Fibroblast of lung (primary cell): Measurements from ENCODE around the gene TJP2. TPM values are rescaled to one million over a fixed set of nuclear protein-coding genes. Genes with fewer than 3 reads are reported as not detected.

Experiments used
- DNase-seq, 2 donors: peaks; one replicate each; pipeline versions ENCODE4 v3.0.0 to v3.0.0-alpha.2; 2010; ENCODE audit warnings: low read depth in 2 of 2
- H2AFZ ChIP-seq: 2 replicates; pipeline ENCODE4 v1.5.1; 2012; ENCODE audit warnings: low read length, control low read depth, inconsistent platforms
- H3K27ac ChIP-seq: 2 replicates; pipeline ENCODE4 v1.5.1; 2011; ENCODE audit warnings: low read length, control low read depth; ENCODE audit not compliant: insufficient read depth
- H3K27me3 ChIP-seq: 2 replicates; pipeline ENCODE4 v1.5.1; 2011; ENCODE audit warnings: mild to moderate bottlenecking, low read length; ENCODE audit not compliant: control insufficient read depth, insufficient read depth
- H3K36me3 ChIP-seq: 2 replicates; pipeline ENCODE4 v1.5.1; 2011; ENCODE audit warnings: low read length; ENCODE audit not compliant: control insufficient read depth, insufficient read depth
- H3K4me1 ChIP-seq: 2 replicates; pipeline ENCODE4 v1.5.1; 2011; ENCODE audit warnings: low read length; ENCODE audit not compliant: control insufficient read depth, insufficient read depth; ENCODE audit errors: extremely low read depth
- H3K4me2 ChIP-seq: 2 replicates; pipeline ENCODE4 v1.5.1; 2011; ENCODE audit warnings: low read length, control low read depth; ENCODE audit not compliant: insufficient read depth; ENCODE audit errors: extremely low read depth
- H3K4me3 ChIP-seq, 4 experiments: fragments of 200-600 bp in 1 of 4; sonication (generic) in 1 of 4; replicated peaks in 1 of 4; 2 replicates each; pipeline ENCODE4 v1.5.1; 2011 to 2016; ENCODE audit warnings: low read length in 4 of 4, low read depth in 3 of 4, mild to moderate bottlenecking in 3 of 4, control low read depth in 2 of 4, inconsistent platforms in 1 of 4, mixed read lengths in 1 of 4; ENCODE audit not compliant: insufficient read depth in 1 of 4; ENCODE audit errors: control extremely low read depth in 1 of 4
- H3K79me2 ChIP-seq: 2 replicates; pipeline ENCODE4 v1.5.1; 2012; ENCODE audit warnings: mild to moderate bottlenecking, low read length, inconsistent platforms; ENCODE audit not compliant: control insufficient read depth, insufficient read depth
- H3K9ac ChIP-seq: 2 replicates; pipeline ENCODE4 v1.5.1; 2011; ENCODE audit warnings: mild to moderate bottlenecking, low read length, control low read depth; ENCODE audit not compliant: insufficient read depth
- H3K9me3 ChIP-seq: 2 replicates; pipeline ENCODE4 v1.5.1; 2012; ENCODE audit warnings: low read depth, low read length; ENCODE audit not compliant: control insufficient read depth, insufficient read depth
- H4K20me1 ChIP-seq: 2 replicates; pipeline ENCODE4 v1.5.1; 2011; ENCODE audit warnings: low read length; ENCODE audit not compliant: control insufficient read depth, insufficient read depth; ENCODE audit errors: extremely low read depth
- EZH2 ChIP-seq: IDR thresholded peaks from 2 replicates; pipeline ENCODE4 v1.5.1; 2012; ENCODE audit warnings: low read length, control low read depth, mild to moderate bottlenecking; ENCODE audit errors: missing control alignments
- polyA plus RNA-seq, 2 donors: library from polyadenylated mRNA; depleted of rRNA in 1 of 2; stranded (reverse) in 1 of 2; unstranded in 1 of 2; fragments of >200 nt; gene quantifications; 2 replicates each; pipeline ENCODE4 v1.2.1, GENCODE V29; 2011 to 2012; ENCODE audit warnings: missing spikeins in 1 of 2
- total RNA-seq: library from RNA; depleted of rRNA; stranded (reverse); fragments of >200 nt; gene quantifications from 2 replicates; pipeline ENCODE4 v1.2.1, GENCODE V29; 2014
- TF ChIP-seq, protein P1 (sequence below), 2 donors: IDR thresholded peaks in 1 of 2; conservative IDR thresholded peaks in 1 of 2; 1 replicate in 1 of 2; 2 replicates in 1 of 2; pipeline ENCODE4 v1.5.1; 2011 to 2012; ENCODE audit warnings: low read length in 2 of 2, control low read depth in 1 of 2, inconsistent platforms in 1 of 2, low read depth in 1 of 2, mild to moderate bottlenecking in 1 of 2

Gene TJP2
- total and polyA plus RNA-seq, 2 donors (not counting 1 experiment from before 2014, with no cell fraction given) = 25.9 to 36.5 TPM

- Histone ChIP-seq H3K9me3 (no peaks in the 10 kb centered on the region), H3K27ac (no peak overlapping the region), H4K20me1 (no peaks in the 10 kb centered on the region), H3K27me3 (no peaks in the 10 kb centered on the region), H3K4me2 (no peak overlapping the region), H3K4me1 (no peaks in the 10 kb centered on the region), H3K9ac (no peak overlapping the region), H3K36me3 (no peaks in the 10 kb centered on the region), H2AFZ (no peak overlapping the region), H3K4me3 (no peak overlapping the region), H3K79me2 (no peaks in the 10 kb centered on the region)
- DNase-seq = no peak
- TF ChIP-seq, protein P1, sequence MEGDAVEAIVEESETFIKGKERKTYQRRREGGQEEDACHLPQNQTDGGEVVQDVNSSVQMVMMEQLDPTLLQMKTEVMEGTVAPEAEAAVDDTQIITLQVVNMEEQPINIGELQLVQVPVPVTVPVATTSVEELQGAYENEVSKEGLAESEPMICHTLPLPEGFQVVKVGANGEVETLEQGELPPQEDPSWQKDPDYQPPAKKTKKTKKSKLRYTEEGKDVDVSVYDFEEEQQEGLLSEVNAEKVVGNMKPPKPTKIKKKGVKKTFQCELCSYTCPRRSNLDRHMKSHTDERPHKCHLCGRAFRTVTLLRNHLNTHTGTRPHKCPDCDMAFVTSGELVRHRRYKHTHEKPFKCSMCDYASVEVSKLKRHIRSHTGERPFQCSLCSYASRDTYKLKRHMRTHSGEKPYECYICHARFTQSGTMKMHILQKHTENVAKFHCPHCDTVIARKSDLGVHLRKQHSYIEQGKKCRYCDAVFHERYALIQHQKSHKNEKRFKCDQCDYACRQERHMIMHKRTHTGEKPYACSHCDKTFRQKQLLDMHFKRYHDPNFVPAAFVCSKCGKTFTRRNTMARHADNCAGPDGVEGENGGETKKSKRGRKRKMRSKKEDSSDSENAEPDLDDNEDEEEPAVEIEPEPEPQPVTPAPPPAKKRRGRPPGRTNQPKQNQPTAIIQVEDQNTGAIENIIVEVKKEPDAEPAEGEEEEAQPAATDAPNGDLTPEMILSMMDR (conservative IDR thresholded peaks at IDR 0.05 in 1 of 2, IDR thresholded peaks at IDR 0.05 in 1 of 2; ENCODE audit: low read depth in 1 of 2, low read length in 2 of 2) = no peak
- TF ChIP-seq EZH2 = no peak
Observed at GRCh38 chr9:69261636-69262035, 87.6 kb downstream of the TJP2 start.

DNA sequence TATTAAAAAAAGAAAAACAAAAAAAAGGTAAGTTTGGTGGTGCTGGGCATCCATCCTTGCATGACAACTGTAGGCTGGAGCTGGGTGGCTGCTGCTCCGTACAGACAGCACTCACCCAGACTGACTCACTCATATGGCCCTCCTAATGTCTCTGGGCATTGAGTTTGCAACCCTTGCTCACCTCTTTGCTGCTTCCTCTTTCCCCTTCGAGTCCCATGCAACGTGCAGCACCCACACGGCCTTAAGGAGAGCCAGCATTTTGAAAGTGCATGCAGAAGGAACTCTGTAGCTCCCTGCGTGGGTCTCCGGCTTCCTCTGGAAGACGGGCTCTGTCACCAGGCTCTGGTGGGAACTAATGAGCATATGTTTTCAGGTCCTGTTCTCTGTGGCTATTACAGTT lies 90.4 kb downstream of the TJP2 start:
- Histone ChIP-seq H3K27me3 (no peaks in the 10 kb centered on the region), H3K27ac (no peak overlapping the region), H4K20me1 (no peaks in the 10 kb centered on the region), H3K4me3 (no peak overlapping the region), H3K36me3 (no peaks in the 10 kb centered on the region), H3K9me3 (no peaks in the 10 kb centered on the region), H2AFZ (no peak overlapping the region), H3K4me1 (no peaks in the 10 kb centered on the region), H3K4me2 (no peak overlapping the region), H3K9ac (no peak overlapping the region), H3K79me2 (no peaks in the 10 kb centered on the region)
- TF ChIP-seq EZH2 = no peak
- TF ChIP-seq, protein P1 (conservative IDR thresholded peaks at IDR 0.05 in 1 of 2, IDR thresholded peaks at IDR 0.05 in 1 of 2; ENCODE audit: low read depth in 1 of 2, low read length in 2 of 2) = no peak
- no peak for DNase-seq

DNA sequence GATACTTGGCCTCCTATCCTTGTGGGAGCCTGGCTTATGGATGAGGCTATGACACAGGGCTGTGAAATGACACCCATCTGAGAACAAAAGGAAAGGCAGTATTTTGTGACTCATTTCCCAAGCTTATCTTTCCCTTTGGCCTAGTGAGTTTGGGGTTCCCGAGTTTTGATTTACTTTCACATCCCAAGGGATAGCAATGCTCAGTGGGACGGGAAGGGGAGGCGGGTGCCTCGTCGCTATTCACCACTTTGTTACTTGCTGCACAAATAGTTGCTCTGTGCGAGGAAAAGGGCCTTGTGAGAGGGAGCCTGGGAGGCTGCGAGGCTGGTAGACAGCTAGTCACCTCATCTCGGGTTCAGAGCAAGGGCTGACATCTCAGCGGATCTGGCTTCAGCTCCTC lies 91.8 kb downstream of the TJP2 start:
- H3K79me2 ChIP-seq = no peaks in the 10 kb centered on the region
- no peak overlapping the region for H3K4me3 ChIP-seq
- TF ChIP-seq EZH2 = no peak
- TF ChIP-seq, protein P1 (conservative IDR thresholded peaks at IDR 0.05 in 1 of 2, IDR thresholded peaks at IDR 0.05 in 1 of 2; ENCODE audit: low read depth in 1 of 2, low read length in 2 of 2) = no peak
- no peak overlapping the region for H2AFZ ChIP-seq
- no peaks in the 10 kb centered on the region for H3K27me3 ChIP-seq
- H3K4me2 ChIP-seq = no peak overlapping the region
- H3K9me3 ChIP-seq = no peaks in the 10 kb centered on the region
- no peak overlapping the region for H3K9ac ChIP-seq
- H3K27ac ChIP-seq = no peak overlapping the region
- DNase-seq = peak; percentile 9 to 44
- no peaks in the 10 kb centered on the region for H3K4me1 ChIP-seq
- H4K20me1 ChIP-seq = no peaks in the 10 kb centered on the region
- H3K36me3 ChIP-seq = no peaks in the 10 kb centered on the region
